Ishikawa (cell line): ENCODE data around the gene SART3.

Experiments used
- CEBPB ChIP-seq: IDR thresholded peaks from 2 replicates; pipeline ENCODE4 v1.6.1; 2012
- EP300 ChIP-seq: IDR thresholded peaks from 2 replicates; pipeline ENCODE4 v1.6.1; 2012; ENCODE audit warnings: borderline replicate concordance
- RAD21 ChIP-seq: IDR thresholded peaks from 2 replicates; pipeline ENCODE4 v1.6.1; 2012; ENCODE audit warnings: low read depth
- TCF12 ChIP-seq: IDR thresholded peaks from 2 replicates; pipeline ENCODE4 v1.6.1; 2012; ENCODE audit warnings: low read depth
- TF ChIP-seq, protein P1 (sequence below): IDR thresholded peaks from 2 replicates; pipeline ENCODE4 v1.6.1; 2012
- TF ChIP-seq, protein P2 (sequence below): IDR thresholded peaks from 2 replicates; pipeline ENCODE4 v1.6.1; 2012; ENCODE audit warnings: low read depth, mild to moderate bottlenecking

DNA sequence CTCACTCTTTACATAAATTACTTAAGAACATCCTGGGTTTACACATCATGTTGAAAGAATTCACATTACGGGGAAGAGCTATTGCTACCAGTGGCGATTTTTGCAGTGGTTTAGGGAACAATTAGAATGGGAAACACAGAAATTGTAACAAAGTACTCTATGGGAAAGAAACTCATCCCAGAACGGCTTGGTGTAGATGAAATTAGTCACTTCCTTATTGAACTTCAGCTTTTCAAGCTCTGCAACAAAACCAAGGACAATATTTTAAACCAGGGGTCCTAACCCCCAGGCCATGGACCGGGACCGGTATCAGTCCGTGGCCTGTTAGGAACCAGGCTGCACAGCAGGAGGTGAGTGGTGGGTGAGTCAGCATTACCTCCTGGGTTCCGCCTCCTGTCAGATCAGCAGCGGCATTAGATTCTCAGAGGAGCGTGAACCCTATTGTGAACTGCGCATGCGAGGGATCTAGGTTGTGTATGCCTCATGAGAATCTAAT lies 78.2 kb downstream of the SART3 start:
- no peak for TF ChIP-seq RAD21
- TF ChIP-seq, protein P1, sequence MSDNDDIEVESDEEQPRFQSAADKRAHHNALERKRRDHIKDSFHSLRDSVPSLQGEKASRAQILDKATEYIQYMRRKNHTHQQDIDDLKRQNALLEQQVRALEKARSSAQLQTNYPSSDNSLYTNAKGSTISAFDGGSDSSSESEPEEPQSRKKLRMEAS: no peak
- TF ChIP-seq, protein P2, sequence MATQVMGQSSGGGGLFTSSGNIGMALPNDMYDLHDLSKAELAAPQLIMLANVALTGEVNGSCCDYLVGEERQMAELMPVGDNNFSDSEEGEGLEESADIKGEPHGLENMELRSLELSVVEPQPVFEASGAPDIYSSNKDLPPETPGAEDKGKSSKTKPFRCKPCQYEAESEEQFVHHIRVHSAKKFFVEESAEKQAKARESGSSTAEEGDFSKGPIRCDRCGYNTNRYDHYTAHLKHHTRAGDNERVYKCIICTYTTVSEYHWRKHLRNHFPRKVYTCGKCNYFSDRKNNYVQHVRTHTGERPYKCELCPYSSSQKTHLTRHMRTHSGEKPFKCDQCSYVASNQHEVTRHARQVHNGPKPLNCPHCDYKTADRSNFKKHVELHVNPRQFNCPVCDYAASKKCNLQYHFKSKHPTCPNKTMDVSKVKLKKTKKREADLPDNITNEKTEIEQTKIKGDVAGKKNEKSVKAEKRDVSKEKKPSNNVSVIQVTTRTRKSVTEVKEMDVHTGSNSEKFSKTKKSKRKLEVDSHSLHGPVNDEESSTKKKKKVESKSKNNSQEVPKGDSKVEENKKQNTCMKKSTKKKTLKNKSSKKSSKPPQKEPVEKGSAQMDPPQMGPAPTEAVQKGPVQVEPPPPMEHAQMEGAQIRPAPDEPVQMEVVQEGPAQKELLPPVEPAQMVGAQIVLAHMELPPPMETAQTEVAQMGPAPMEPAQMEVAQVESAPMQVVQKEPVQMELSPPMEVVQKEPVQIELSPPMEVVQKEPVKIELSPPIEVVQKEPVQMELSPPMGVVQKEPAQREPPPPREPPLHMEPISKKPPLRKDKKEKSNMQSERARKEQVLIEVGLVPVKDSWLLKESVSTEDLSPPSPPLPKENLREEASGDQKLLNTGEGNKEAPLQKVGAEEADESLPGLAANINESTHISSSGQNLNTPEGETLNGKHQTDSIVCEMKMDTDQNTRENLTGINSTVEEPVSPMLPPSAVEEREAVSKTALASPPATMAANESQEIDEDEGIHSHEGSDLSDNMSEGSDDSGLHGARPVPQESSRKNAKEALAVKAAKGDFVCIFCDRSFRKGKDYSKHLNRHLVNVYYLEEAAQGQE: no peak
- TF ChIP-seq CEBPB: no peak
- TF ChIP-seq TCF12: no peak
- no peak for TF ChIP-seq EP300
